ENCODE measurements around the gene PLCD1.

GRCh38 chr3:37993820-37994638 lies 35.4 kb downstream of the PLCD1 start:
- TF ChIP-seq POLR2A (IDR thresholded peaks at IDR 0.05) (peak in 2 of 4 donors; percentile 37 to 79), CTCF (IDR thresholded peaks at IDR 0.05) (peak in 4 of 6 experiments; percentile 6 to 32 (median 10)), POLR2AphosphoS5 (IDR thresholded peaks at IDR 0.05) (peak; percentile 70 to 80), EP300 (IDR thresholded peaks at IDR 0.05) (no peak)
